Effector memory CD8-positive, alpha-beta T cell (primary cell): Measurements from ENCODE around the gene CAV2.
A peak's percentile ranks its signal among the peaks of the same experiment; 100 is the strongest.
"Not testable (repeated sequence)": the region's sequence is repeated elsewhere in the genome, so short reads cannot be mapped to it uniquely, and the experiment has no call there.

Source experiments
- ATAC-seq: fragments of 150-1000 bp; cut with Tn5 transposase; replicated peaks from 2 replicates; pipeline ENCODE4 v1.10.0; 2021; ENCODE audit warnings: mild to moderate bottlenecking, moderate library complexity
- DNase-seq, 3 experiments: peaks; one replicate each; pipeline ENCODE4 v3.0.0; 2021
- H3K27ac Mint-ChIP-seq, 2 donors: one replicate each; pipeline ENCODE4 v1.8.0; 2022; ENCODE audit warnings: mild to moderate bottlenecking in 2 of 2, mixed read lengths in 2 of 2, moderate library complexity in 2 of 2
- H3K27me3 Mint-ChIP-seq, 2 donors: one replicate each; pipeline ENCODE4 v1.8.0; 2022; ENCODE audit warnings: mixed read lengths in 2 of 2
- H3K36me3 Mint-ChIP-seq: one replicate; pipeline ENCODE4 v1.8.0; 2022; ENCODE audit warnings: mild to moderate bottlenecking, moderate library complexity, mixed read lengths; ENCODE audit not compliant: insufficient read depth
- H3K4me1 Mint-ChIP-seq, 2 donors: one replicate each; pipeline ENCODE4 v1.8.0; 2022; ENCODE audit warnings: low read depth in 2 of 2, mixed read lengths in 2 of 2
- H3K4me3 Mint-ChIP-seq, 2 donors: one replicate each; pipeline ENCODE4 v1.8.0; 2022; ENCODE audit warnings: mild to moderate bottlenecking in 2 of 2, mixed read lengths in 2 of 2, moderate library complexity in 2 of 2
- H3K9me3 Mint-ChIP-seq, 2 donors: one replicate each; pipeline ENCODE4 v1.8.0; 2022; ENCODE audit warnings: mixed read lengths in 2 of 2

CAV2 gene

GRCh38 chr7:116483271-116483942 is 16.1 kb upstream of the CAV2 start:
- no peaks in the 10 kb centered on the region for H3K36me3 Mint-ChIP-seq
- H3K4me1 Mint-ChIP-seq = peaks cover 0 to 8% of the 10 kb centered on the region in 2 donors
- H3K27ac Mint-ChIP-seq = no peak overlapping the region
- no peak overlapping the region for H3K4me3 Mint-ChIP-seq
- peaks cover 28 to 36% of the 10 kb centered on the region in 2 donors for H3K27me3 Mint-ChIP-seq
- no peaks in the 10 kb centered on the region for H3K9me3 Mint-ChIP-seq
- ATAC-seq = no peak
- no peak for DNase-seq

DNA sequence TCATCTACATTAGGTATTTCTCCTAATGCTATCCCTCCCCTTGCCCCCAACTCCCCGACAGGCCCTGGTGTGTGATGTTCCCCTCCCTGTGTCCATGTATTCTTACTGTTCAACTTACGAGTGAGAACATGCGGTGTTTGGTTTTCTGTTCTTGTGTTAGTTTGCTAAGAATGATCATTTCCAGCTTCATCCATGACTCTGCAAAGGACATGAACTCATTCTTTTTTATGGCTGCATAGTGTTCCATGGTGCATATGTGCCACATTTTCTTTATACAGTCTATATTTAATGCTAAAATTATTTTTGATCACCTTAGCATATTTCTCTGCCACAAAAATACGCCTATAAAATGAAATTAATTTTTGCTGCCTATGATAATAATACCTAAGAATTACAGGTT is 15.1 kb upstream of the CAV2 start:
- not testable (repeated sequence) for ATAC-seq, H3K4me1 Mint-ChIP-seq, H3K9me3 Mint-ChIP-seq, H3K36me3 Mint-ChIP-seq, H3K27ac Mint-ChIP-seq, DNase-seq, H3K4me3 Mint-ChIP-seq
- peaks cover 28 to 36% of the 10 kb centered on the region in 2 donors for H3K27me3 Mint-ChIP-seq

GRCh38 chr7:116487907-116488521 is 11.5 kb upstream of the CAV2 start:
- no peak overlapping the region for H3K4me3 Mint-ChIP-seq
- H3K36me3 Mint-ChIP-seq = no peaks in the 10 kb centered on the region
- no peaks in the 10 kb centered on the region for H3K9me3 Mint-ChIP-seq
- ATAC-seq = no peak
- H3K27me3 Mint-ChIP-seq = peaks cover 44 to 48% of the 10 kb centered on the region in 2 donors
- no peaks in the 10 kb centered on the region for H3K4me1 Mint-ChIP-seq
- no peak for DNase-seq
- H3K27ac Mint-ChIP-seq = no peak overlapping the region

DNA sequence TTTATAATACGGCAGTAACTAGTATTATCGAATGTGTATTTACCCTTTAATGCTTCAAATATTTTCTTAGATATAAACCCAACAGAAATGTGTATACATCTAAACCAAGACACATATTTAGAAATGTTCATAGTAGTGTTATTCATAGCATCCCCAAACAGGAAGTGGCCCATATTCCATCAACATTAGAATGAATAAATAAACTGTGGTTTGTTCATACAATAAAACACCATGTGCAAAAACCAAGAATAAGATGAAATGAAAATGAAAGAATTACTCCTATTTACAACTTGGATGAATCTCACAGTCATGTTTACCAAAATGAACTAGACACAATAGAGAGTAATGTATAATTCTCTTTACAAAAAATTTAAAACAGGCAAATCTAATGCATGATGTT is 9.2 kb upstream of the CAV2 start:
- ATAC-seq = no peak
- Mint-ChIP-seq H3K4me3 (no peak overlapping the region), H3K4me1 (no peaks in the 10 kb centered on the region)

GRCh38 chr7:116491887-116492653 is 7.5 kb upstream of the CAV2 start:
- H3K4me1 Mint-ChIP-seq = no peaks in the 10 kb centered on the region

More for the DNA sequence above, 9.2 kb upstream of the CAV2 start:
- no peaks in the 10 kb centered on the region for H3K9me3 Mint-ChIP-seq
- no peak for DNase-seq
- peaks cover 36 to 39% of the 10 kb centered on the region in 2 donors for H3K27me3 Mint-ChIP-seq
- no peaks in the 10 kb centered on the region for H3K36me3 Mint-ChIP-seq
- no peak overlapping the region for H3K27ac Mint-ChIP-seq

GRCh38 chr7:116492654-116493109 is 6.9 kb upstream of the CAV2 start:
- DNase-seq = no peak

More at GRCh38 chr7:116491887-116492653, 7.5 kb upstream of the CAV2 start:
- Mint-ChIP-seq H3K27ac (no peak overlapping the region), H3K36me3 (no peaks in the 10 kb centered on the region), H3K9me3 (no peaks in the 10 kb centered on the region), H3K27me3 (peaks cover 25 to 26% of the 10 kb centered on the region in 2 donors), H3K4me3 (no peak overlapping the region)
- no peak for DNase-seq
- ATAC-seq = no peak

DNA sequence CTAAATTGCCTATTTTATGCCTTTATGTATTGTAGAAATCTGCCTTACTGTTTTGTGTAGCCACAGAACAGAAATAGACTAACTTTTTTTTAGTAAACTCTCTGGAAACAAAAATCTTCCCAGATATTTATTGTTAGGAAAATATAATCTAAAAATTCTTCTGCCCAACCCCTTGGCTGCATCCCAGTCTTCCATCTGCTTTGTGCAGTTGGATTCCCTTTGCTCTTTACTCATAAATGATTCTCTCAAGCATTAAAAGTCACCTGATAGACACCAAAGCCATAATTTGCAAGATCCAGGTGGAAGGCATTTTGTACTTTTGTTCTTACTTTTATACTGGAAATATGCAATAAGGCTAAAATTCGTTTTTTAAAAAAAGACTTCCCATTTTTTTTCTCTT is 6.1 kb upstream of the CAV2 start:
- no peak for ATAC-seq
- H3K36me3 Mint-ChIP-seq = no peaks in the 10 kb centered on the region
- no peaks in the 10 kb centered on the region for H3K4me1 Mint-ChIP-seq
- no peak overlapping the region for H3K4me3 Mint-ChIP-seq
- H3K27ac Mint-ChIP-seq = no peak overlapping the region
- peaks cover 20 to 23% of the 10 kb centered on the region in 2 donors for H3K27me3 Mint-ChIP-seq
- no peaks in the 10 kb centered on the region for H3K9me3 Mint-ChIP-seq
- DNase-seq = no peak

More at GRCh38 chr7:116492654-116493109, 6.9 kb upstream of the CAV2 start:
- no peaks in the 10 kb centered on the region for H3K4me1 Mint-ChIP-seq
- H3K27ac Mint-ChIP-seq = no peak overlapping the region
- no peaks in the 10 kb centered on the region for H3K9me3 Mint-ChIP-seq
- no peaks in the 10 kb centered on the region for H3K36me3 Mint-ChIP-seq
- H3K4me3 Mint-ChIP-seq = no peak overlapping the region
- no peak for ATAC-seq
- peaks cover 20 to 21% of the 10 kb centered on the region in 2 donors for H3K27me3 Mint-ChIP-seq

- DNase-seq (no peak), ATAC-seq (no peak)
- H3K4me1 Mint-ChIP-seq = no peaks in the 10 kb centered on the region
- no peaks in the 10 kb centered on the region for H3K9me3 Mint-ChIP-seq
- H3K4me3 Mint-ChIP-seq = no peak overlapping the region
- H3K27me3 Mint-ChIP-seq = peaks cover 24 to 32% of the 10 kb centered on the region in 2 donors
- H3K36me3 Mint-ChIP-seq = no peaks in the 10 kb centered on the region
- H3K27ac Mint-ChIP-seq = no peak overlapping the region
These were observed 5.1 kb upstream of the CAV2 start for GRCh38 chr7:116494472-116494871.

GRCh38 chr7:116495736-116496135 is 3.8 kb upstream of the CAV2 start:
- H3K4me1 Mint-ChIP-seq = peaks cover 8% of the 10 kb centered on the region in 2 donors
- peaks cover 27 to 34% of the 10 kb centered on the region in 2 donors for H3K27me3 Mint-ChIP-seq
- no peaks in the 10 kb centered on the region for H3K9me3 Mint-ChIP-seq
- H3K27ac Mint-ChIP-seq = no peak overlapping the region
- DNase-seq (no peak), ATAC-seq (no peak)
- no peak overlapping the region for H3K4me3 Mint-ChIP-seq
- no peaks in the 10 kb centered on the region for H3K36me3 Mint-ChIP-seq

- no peak for ATAC-seq
- no peak overlapping the region for H3K4me3 Mint-ChIP-seq
- H3K36me3 Mint-ChIP-seq = no peaks in the 10 kb centered on the region
These were observed 2.9 kb upstream of the CAV2 start for GRCh38 chr7:116496653-116497052.

GRCh38 chr7:116497708-116498107 is 1.8 kb upstream of the CAV2 start:
- H3K4me1 Mint-ChIP-seq = peaks cover 9 to 13% of the 10 kb centered on the region in 2 donors
- H3K27ac Mint-ChIP-seq = no peak overlapping the region
- H3K9me3 Mint-ChIP-seq = no peaks in the 10 kb centered on the region
- H3K4me3 Mint-ChIP-seq = no peak overlapping the region
- H3K36me3 Mint-ChIP-seq = no peaks in the 10 kb centered on the region
- DNase-seq (no peak), ATAC-seq (no peak)
- H3K27me3 Mint-ChIP-seq = peaks cover 21 to 32% of the 10 kb centered on the region in 2 donors

More at GRCh38 chr7:116496653-116497052, 2.9 kb upstream of the CAV2 start:
- no peak overlapping the region for H3K27ac Mint-ChIP-seq
- H3K9me3 Mint-ChIP-seq = no peaks in the 10 kb centered on the region
- H3K4me1 Mint-ChIP-seq = peaks cover 9 to 13% of the 10 kb centered on the region in 2 donors
- DNase-seq = no peak
- peaks cover 26 to 34% of the 10 kb centered on the region in 2 donors for H3K27me3 Mint-ChIP-seq

DNA sequence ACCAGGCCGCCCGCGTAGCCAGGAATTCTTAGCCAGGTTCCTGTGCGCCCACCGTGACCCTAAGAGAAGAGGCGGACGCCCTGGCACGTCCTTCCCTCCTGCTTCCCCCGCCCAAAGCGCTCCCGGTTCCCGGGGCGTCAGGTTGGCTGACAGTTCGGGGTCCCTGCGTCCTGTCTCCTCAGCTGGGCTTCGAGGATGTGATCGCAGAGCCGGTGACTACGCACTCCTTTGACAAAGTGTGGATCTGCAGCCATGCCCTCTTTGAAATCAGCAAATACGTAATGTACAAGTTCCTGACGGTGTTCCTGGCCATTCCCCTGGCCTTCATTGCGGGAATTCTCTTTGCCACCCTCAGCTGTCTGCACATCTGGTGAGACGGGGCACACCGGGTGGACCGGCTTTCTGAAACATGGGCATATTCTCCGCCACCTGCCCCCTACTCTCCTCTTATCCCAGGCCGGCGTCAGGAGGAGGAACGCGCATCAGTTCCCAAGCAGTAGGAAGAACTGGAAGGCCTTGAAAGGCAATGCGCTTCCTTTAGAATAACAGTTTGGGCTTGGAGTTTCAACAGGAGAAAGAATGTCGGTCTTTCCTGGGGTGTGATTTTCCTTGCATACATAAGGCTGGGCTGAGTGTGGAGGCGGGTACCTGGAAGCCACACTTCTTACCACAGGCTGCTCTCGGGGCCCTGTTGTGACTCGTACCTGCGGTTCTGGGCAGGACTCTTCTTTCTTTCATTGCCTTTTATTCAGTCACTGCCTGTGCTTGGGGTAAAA is 728 bp downstream of the CAV2 start:
- ATAC-seq (peak; percentile 82), DNase-seq (peak in 1 of 3 experiments; percentile 9)
- H3K4me1 Mint-ChIP-seq = peaks cover 9 to 13% of the 10 kb centered on the region in 2 donors
- peak overlapping the region in 1 of 2 donors; percentile 13 for H3K27ac Mint-ChIP-seq
- peak overlapping the region; percentile 75 to 80 for H3K4me3 Mint-ChIP-seq
- peaks cover 34 to 52% of the 10 kb centered on the region in 2 donors for H3K27me3 Mint-ChIP-seq
- no peaks in the 10 kb centered on the region for H3K9me3 Mint-ChIP-seq
- H3K36me3 Mint-ChIP-seq = no peaks in the 10 kb centered on the region
